ENCODE measurements around the gene SCAPER.
A peak's percentile ranks its signal among the peaks of the same experiment; 100 is the strongest.

SCAPER gene

GRCh38 chr15:76344893-76345582 is 560.1 kb downstream of the SCAPER start:
- in situ Hi-C loops (cut with HindIII; ENCODE audit: low pct_ligation_motif_present, low pct_unique_long_range_greater_than_20kb, low sequenced_read_pairs): no loop called here
- no peak for DNase-seq

GRCh38 chr15:76343313-76343996 is 561.7 kb downstream of the SCAPER start:
- no peak for DNase-seq
- in situ Hi-C loops (cut with HindIII; ENCODE audit: low pct_ligation_motif_present, low pct_unique_long_range_greater_than_20kb, low sequenced_read_pairs): no loop called here

- no peak for DNase-seq
- in situ Hi-C loops (cut with HindIII; ENCODE audit: low pct_ligation_motif_present, low pct_unique_long_range_greater_than_20kb, low sequenced_read_pairs): no loop called here
These were observed 562.5 kb downstream of the SCAPER start for GRCh38 chr15:76342382-76343201.

GRCh38 chr15:76342058-76342381 is 563.1 kb downstream of the SCAPER start:
- in situ Hi-C loops (cut with HindIII; ENCODE audit: low pct_ligation_motif_present, low pct_unique_long_range_greater_than_20kb, low sequenced_read_pairs): no loop called here

GRCh38 chr15:76341366-76342057 is 563.6 kb downstream of the SCAPER start:
- DNase-seq: no peak
- in situ Hi-C loops (cut with HindIII; ENCODE audit: low pct_ligation_motif_present, low pct_unique_long_range_greater_than_20kb, low sequenced_read_pairs): no loop called here

More at GRCh38 chr15:76342058-76342381, 563.1 kb downstream of the SCAPER start:
- no peak for DNase-seq

GRCh38 chr15:76340803-76341365 is 564.3 kb downstream of the SCAPER start:
- peak; percentile 56 for DNase-seq
- in situ Hi-C loops (cut with HindIII; ENCODE audit: low pct_ligation_motif_present, low pct_unique_long_range_greater_than_20kb, low sequenced_read_pairs): no loop called here

GRCh38 chr15:76340198-76340802 is 564.8 kb downstream of the SCAPER start:
- in situ Hi-C loops (cut with HindIII; ENCODE audit: low pct_ligation_motif_present, low pct_unique_long_range_greater_than_20kb, low sequenced_read_pairs): no loop called here
- DNase-seq: peak; percentile 31

- peak; percentile 29 for DNase-seq
- in situ Hi-C loops (cut with HindIII; ENCODE audit: low pct_ligation_motif_present, low pct_unique_long_range_greater_than_20kb, low sequenced_read_pairs): no loop called here
These were observed 565.6 kb downstream of the SCAPER start for GRCh38 chr15:76339305-76340197.

GRCh38 chr15:76338486-76339304 is 566.4 kb downstream of the SCAPER start:
- no peak for DNase-seq
- in situ Hi-C loops (cut with HindIII; ENCODE audit: low pct_ligation_motif_present, low pct_unique_long_range_greater_than_20kb, low sequenced_read_pairs): no loop called here

- in situ Hi-C loops (cut with HindIII; ENCODE audit: low pct_ligation_motif_present, low pct_unique_long_range_greater_than_20kb, low sequenced_read_pairs): no loop called here
- no peak for DNase-seq
These were observed 567.2 kb downstream of the SCAPER start for GRCh38 chr15:76337696-76338485.

- DNase-seq: peak; percentile 47
- in situ Hi-C loops (cut with HindIII; ENCODE audit: low pct_ligation_motif_present, low pct_unique_long_range_greater_than_20kb, low sequenced_read_pairs): no loop called here
These were observed 568.0 kb downstream of the SCAPER start for GRCh38 chr15:76337059-76337695.

- peak; percentile 93 for DNase-seq
- in situ Hi-C loops (cut with HindIII; ENCODE audit: low pct_ligation_motif_present, low pct_unique_long_range_greater_than_20kb, low sequenced_read_pairs): no loop called here
These were observed 568.7 kb downstream of the SCAPER start, which contains the start of gene ISL2 for GRCh38 chr15:76336254-76337058. TSS of gene ISL2 (plus strand) at chr15:76336773. CDS start at chr15:76336884, 111 bp downstream.

GRCh38 chr15:76335307-76336253 is 569.6 kb downstream of the SCAPER start:
- peak; percentile 30 for DNase-seq
- in situ Hi-C loops (cut with HindIII; ENCODE audit: low pct_ligation_motif_present, low pct_unique_long_range_greater_than_20kb, low sequenced_read_pairs): no loop called here
